Renal cortex interstitium (tissue), 11 donors: Measurements from ENCODE around the gene SNX21. TPM values are rescaled to one million over a fixed set of nuclear protein-coding genes. Genes with fewer than 3 reads are reported as not detected.

Experiments used
- DNase-seq, 11 donors: peaks; one replicate each; pipeline ENCODE4 v3.0.0-alpha.2; 2013; ENCODE audit warnings: low read depth in 9 of 11, low spot score in 4 of 11; ENCODE audit errors: extremely low read depth in 1 of 11
- polyA plus RNA-seq, 3 donors: library from polyadenylated mRNA; unstranded; fragments of 120-200 nt; gene quantifications; one replicate each; pipeline ENCODE4 v1.2.1, GENCODE V29; 2013; ENCODE audit not compliant: insufficient read length in 3 of 3

Gene SNX21
- polyA plus RNA-seq, 3 donors, result 10.8 to 21.0 (median 14.2) TPM

DNA sequence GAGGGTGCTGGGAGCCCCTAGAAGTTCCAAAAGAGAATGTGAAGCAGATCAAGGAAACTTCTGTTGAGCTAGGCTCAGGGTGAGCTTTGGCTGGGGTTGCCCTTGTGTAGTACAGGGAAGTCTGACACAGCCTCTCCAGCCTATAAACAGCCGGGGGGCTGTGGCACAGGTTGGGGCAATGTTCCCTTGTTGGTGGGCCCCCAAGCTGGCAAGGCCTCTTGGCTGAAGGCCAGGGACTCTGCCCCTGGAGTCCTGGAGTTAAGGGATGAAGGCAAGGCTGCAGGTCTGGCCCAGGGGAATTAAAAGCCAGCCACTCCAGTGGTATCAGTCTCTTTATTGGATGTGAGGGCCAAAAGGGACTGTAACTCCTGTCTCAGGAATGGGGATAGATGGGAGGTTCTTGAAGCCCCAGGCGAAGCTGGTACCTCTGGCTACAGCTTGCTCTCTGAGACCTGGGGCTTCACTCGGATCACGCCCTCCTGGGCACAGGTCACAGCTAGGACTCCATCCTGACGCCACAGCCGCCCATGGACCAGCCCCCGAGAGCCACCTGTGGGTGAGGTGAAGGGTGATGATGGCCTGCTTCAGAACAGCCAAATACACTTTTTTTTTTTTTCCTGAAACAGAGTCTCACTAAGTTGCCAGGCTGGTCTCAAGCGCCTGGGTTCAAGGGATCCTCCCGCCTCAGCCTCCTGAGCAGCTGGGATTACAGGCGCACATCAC, 8.0 kb downstream of the SNX21 start:
- DNase-seq, result no peak

DNA sequence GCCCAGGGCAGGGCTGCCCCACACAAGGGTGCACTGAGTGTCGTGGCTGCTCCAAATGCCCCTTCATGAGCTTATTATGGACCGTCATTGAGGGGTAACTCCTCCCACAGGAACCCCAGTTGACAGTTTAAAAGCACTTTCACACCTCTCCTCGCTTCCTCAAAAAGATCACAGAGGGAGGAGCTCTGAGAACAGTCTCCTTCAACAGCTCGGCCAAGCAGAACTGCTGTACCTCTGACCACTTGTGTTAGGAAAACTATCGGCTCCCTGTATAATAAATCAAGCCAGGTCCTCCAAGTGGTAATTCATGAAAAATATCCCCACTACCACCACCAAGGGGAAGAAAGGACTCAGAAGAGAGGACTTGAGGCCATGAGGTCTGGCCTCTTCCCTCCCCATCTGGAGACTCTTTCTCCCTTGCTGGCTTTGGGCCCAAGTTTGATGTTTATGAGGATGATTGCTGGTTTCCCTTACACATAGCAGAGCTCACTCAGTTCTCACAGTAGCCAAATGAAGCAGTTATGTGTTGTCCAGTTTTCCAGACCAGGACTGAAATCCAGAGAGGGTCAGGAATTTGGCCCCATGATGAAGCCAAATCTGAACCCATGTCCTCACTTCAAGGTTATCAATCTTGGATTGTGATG, 8.7 kb downstream of the SNX21 start:
- DNase-seq, result no peak

DNA sequence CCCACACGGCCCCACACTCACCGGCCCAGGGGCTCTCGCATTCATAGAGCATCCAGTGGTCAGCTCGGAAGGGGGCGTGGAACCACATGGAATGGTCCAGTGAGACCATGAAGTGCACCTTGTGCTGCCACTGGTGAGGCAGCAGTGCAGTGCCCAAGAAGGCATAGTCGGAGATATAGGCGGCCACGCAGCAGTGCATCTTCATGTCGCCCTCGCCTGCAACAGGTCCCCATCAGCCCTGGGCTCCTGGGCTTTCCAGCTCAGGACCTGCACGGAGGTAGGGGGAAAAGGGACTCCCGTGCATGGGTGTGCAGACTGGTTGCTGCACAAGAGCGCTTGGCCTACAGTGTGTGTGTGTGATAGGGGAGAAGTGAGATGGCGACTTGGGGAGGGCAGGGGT, 9.9 kb downstream of the SNX21 start:
- no peak for DNase-seq

DNA sequence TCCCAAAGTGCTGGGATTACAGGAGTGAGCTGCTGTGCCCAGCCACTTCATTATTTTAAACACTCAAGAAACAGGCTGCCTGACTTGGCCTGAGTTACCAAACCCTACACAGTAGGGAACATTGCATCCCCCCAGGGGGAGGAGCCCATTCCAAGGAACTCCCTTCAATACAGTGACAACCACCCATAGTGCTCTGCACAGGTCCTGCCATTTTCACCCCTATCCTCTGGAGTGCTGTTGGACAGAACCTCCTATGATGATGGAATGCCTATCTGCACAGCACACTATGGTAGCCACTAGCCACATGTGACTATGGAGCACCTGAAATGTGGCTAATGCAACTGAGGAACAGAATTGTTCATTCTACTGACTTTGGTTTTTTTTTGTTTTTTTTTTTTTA, 11.9 kb downstream of the SNX21 start:
- no peak for DNase-seq

DNA sequence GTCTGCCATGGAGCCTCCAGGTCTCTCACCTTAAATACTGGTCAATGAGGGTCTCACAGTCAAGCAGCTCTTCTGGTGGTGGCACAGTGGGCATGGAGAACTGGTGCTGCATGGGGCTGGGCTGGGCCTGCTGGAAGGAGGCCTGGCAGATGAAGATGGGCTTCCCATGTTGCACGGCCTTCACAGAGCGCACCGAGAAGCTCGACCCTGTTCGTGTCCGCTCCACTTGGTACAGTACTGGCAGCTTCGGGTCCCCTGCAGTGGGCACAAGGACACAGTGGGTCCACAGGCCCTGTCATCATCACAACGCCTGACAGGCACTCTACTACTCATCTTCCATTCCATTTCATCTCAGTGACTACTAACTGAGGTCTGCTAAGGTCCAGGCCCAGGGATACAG, 14.8 kb downstream of the SNX21 start:
- no peak for DNase-seq

DNA sequence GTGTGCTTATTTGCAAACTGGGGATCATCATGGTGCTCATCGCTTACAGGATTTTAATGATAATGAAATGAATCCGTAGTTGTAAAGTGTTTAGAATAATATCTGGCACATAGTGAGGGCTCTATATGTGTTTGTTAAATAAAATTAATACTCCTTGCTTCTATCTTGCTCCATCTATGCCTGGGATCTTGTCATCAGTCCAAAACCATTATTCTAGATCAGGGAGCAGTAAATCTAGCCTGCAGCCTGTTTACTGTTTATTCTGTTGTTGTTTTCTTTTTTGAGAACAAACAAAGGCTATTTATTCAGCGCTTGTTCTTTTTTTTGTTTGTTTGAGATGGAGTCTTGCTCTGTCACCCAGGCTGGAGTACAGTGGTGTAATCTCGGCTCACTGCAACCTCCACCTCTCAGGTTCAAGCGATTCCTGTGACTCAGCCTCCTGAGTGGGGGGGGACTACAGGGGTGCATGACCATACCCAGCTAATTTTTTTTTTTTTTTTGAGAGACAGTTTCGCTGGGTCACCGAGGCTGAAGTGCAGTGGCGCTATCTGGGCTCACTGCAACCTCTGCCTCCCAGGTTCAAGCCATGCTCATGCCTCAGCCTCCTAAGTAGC, 15.5 kb downstream of the SNX21 start:
- no peak for DNase-seq

DNA sequence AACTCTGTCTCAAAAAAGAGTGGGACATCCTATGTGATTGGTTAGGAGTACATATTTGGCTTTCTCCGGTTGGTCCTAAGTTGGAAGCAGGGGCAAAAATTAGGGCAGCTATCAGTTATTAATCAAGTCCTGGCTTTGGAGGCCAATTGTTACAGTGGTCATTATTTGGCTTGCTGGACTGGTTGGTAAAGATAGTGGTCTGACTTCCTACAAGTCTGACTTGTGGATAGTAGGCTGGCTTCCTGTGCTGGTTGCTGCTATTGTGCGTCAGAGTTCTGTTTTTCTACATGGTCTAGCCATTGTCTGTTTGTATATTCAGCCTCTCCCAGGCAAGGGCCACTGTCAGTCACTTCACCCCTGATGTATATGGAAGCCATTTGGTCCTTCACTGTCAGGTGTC, 16.6 kb downstream of the SNX21 start:
- no peak for DNase-seq

DNA sequence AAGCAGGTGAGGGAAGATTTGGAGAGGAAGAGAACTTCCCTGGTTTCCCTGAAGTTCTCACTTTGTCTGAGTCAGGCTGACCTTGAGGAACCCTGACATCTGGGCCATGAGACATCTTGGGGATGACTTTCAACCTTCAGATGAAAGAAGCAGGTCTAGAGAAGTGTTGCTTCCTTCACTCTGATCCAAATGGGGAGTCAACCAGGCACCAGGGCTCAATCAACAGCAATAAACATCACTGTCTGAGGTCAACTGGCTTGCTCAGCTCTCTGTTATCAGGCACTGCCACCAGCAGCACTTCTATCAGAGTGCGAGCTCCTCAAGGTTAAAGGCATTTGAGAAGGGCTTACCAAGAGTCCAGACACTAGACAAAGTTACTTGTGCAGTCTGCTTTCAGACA, 17.3 kb downstream of the SNX21 start:
- DNase-seq, result no peak

DNA sequence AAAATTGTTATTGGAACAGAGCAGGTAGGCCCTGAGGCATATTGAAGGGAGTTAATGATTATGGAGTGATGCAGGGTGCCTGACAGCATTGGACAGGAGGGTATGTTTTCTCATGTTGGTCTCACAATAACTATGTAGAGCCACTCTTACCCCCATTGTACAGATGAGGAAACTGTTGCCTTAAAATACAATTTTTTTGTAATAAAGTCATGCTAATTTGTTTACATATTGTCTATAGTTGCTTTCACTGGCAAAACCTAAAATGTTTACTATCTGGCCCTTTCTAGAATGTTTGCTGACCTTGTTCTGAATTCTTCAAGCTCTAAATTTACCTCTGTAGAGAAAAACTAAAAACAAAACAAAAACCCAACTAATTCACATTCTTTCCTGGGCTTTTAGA, 17.9 kb downstream of the SNX21 start:
- DNase-seq, result no peak

DNA sequence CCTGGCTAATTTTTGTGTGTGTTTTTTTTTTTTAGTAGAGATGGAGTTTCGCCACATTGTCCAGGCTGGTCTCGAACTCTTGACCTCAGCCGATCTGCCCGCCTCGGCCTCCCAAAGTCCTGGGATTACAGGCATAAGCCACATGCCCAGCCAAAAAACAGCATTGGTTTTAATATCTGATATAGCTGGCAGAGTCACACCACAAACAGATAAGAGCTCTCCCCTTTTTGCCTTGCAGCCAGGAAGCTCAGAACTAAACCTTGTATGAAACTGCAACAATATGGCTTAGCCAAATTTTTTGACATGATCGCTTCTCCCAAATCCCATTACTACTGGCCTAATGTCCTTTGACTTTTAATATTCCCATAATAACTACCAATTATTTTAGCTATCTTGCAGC, 18.7 kb downstream of the SNX21 start:
- DNase-seq, result no peak

DNA sequence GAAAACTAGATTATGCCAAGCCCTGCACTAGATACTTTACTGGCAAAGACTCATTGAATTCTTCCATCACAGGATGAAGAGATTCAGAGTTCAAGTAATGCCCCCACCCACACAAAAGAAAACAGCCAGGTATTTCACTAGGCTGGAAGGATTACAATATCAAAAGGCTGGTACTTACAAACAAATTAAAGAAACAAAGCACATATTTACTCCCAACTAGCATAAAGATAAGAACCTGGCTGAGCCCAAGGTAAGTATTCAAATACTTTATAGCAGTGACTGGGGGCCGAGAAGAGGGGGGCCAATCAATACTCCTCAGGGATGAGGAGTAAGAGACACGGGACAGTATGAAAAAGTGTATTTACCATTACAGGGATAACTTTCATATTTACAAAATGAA, 19.9 kb downstream of the SNX21 start:
- no peak for DNase-seq

DNA sequence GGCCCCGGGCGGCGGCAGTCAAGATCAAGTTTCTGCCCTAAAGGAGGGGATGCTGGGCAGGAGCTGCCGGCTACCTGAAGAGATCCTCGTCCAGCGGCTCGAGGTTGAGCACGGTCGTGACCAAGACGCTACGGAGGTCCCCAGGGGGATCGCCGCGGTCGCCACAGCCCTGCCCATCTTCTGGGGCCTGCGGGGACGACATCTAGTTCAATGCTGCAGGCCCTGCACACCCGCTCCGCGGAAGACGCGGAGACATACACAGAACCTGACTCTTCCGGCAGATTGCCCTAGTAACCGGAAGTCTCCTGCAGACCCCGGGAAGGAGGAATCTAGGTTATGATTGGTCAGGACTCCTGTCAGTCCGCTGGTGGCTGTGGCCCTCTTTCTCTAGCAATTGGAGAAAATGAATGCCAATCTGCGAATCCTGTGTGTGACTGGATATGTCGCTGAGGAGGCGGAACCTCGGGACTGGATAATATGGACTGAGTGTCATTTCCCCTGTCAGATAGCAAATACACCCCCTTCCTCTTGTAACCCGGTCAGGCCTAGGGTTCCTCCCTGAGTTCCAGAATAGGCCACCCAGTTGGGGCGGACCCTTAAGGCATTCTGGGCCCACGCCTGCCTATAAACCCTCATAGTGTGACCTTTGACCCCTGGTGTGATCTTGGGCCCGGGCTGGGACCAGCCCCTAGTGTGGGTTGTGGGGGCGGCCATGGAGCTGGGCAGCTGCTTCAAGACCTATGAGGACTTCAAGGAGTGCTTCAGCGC, 23.7 kb downstream of the SNX21 start, which contains the start of the genes ACOT8 and ZSWIM3:
ACOT8 (minus strand) TSS at position 279 of the 768 bp plus-strand sequence; CDS start at position 202, 77 bp downstream.
ZSWIM3 (plus strand) TSS at position 501 of the 768 bp plus-strand sequence; CDS start at position 713, 212 bp downstream.
- peak; percentile 100 for DNase-seq

DNA sequence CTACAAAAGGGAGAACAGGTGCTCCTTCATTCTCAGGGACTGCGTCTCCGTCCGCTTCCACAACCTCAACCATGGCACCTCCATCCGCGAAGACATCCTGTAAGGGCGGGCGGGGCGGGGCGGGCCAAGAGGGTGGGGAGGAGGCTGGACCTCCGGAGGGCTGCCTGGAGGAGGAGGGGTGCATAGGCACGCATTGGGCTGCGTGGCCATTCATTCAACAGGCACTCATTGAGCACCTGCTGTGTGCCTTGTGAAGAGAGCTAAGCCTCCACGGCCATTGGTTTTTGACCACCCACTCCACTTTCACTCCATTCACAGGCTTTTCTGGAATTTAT, 24.2 kb downstream of the SNX21 start:
- DNase-seq, result no peak

DNA sequence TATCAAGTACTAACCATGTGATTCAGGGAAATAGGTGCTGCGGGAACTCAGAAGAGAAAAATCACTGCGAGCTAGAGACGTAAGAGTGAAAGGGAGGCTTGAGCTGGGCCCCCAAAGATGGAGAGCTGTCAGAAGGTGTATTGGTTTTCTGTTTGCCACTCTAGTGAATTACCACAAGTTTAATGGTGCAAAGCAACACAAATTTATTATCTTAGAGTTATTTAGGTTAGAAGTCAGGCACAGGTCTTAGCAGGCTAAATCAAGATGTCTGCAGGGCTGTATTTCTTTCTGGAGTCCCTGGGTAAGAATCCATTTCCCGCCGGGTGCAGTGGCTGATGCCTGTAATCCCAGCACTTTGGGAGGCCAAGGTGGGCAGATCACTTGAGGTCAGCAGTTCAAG, 26.3 kb downstream of the SNX21 start:
- DNase-seq, result peak in 3 of 11 donors; percentile 24 to 38 (median 29)

DNA sequence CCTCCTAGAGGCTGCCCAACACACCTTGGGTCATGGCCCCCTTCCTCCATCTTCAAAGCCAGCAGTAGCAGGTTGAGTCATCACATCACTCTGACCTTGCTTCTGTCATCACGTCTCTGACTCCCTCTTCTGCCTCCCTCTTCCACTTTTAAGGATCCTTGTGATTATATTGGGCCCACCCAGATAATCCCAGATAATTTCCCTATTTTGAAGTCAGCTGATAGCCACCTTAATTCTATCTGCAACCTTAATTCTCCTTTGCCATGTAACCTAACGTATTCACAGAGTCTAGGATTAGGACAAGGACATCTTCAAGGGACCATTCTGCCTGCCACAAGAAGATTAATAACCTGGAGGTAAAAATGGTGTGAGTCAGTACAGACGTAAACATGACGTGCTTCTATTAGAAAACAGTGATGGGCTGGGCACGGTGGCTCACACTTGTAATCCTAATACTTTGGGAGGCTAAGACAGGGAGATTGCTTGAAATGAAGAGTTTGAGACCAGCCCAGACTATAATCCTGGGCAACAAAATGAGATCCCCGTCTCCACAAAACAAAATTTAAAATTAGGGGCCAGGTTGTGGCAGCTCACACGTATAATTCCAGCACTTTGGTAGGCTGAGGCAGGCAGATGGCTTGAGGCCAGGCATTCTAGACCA, 27.1 kb downstream of the SNX21 start:
- DNase-seq, result no peak

DNA sequence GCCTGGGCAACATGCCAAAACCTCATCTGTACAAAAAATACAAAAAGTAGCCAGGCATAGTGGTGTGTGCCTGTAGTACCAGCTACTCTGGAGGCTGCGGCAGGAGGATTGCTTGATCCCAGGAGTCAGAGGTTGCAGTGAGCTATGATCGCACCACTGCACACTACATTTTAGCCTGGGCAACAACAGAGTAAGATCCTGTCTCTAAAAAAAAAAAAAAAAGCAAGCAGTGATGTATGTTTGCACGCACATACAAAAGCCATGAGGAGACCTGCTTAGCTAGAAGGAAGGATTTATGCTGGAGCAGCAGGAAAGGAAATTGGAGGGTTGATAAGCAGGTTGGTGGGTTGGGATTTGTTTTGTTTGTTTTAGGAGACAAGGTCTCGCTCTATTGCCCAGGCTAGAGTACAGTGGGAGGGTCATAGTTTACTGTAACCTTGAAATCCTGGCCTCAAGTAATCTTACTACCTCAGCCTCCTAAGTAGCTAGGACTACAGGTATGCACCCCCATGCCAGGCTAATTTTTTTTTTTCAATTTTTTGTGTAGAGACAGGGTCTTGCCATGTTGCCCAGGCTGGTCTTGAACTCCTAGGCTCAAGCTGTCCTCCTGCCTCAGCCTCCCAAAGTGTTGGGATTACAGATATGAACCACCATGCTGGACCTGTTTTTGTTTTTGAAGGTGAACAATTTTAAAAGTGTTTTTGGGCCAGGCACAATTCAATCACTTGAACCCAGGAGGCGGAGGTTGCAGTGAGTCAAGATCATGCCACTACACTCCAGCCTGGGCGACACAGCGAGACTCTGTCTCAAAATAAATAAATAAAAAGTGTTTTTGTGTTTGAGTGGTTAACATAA, 27.8 kb downstream of the SNX21 start:
- no peak for DNase-seq

DNA sequence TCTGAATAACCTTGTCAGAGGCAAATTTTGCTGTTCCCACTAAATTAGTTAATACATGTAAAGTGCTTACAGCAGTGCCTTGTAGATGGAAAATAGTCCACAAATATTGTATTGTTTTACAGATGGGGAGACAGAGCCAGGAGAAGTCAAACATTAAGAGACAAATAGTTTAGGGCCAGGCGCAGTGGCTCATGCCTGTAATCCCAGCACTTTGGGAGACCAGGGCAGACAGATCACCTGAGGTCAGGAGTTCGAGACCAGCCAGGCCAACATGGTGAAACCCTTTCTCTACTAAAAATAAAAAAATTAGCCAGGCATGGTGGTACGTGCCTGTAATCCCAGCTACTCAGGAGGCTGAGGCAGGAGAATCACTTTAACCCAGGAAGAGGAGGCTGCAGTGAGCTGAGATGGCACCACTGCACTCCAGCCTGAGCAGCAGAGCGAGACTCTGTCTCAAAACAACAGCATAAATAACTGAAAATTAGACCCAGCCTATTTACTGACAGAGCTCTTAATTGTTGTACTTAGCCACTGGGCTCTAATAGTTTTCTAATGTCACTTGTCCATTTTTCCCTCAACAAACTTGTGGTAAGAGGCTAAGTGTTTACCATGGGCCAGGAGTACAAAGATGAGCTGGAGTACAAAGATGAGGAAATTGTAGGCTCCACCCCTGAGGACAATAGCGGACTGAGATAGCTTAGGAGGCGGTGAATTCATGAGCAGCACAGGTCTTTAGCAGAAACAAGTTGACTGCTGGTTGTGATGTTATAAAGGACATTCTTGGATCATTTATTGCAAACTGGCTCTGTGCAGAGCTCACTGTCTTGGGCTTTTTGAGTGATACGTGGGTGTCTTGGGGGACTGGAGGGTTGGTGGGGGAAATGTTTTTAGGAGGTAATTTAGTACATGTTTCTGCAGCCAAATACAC, 30.2 kb downstream of the SNX21 start:
- no peak for DNase-seq
